SK-N-MC (cell line): ENCODE results near the gene CELF2.

Experiments used
- DNase-seq: peaks from one replicate; pipeline ENCODE4 v3.0.0-alpha.2; 2011; ENCODE audit warnings: low read depth, low spot score
- H3K27ac ChIP-seq: fragments of 200-600 bp; sonication (generic); 2 replicates; pipeline ENCODE4 v1.5.1; 2016; ENCODE audit warnings: mixed run types
- H3K36me3 ChIP-seq: fragments of 200-600 bp; sonication (generic); 2 replicates; pipeline ENCODE4 v1.6.1; 2017; ENCODE audit warnings: antibody characterized with exemption, low read length, mixed read lengths; ENCODE audit not compliant: insufficient read depth
- H3K4me3 ChIP-seq: fragments of 200-600 bp; sonication (generic); 2 replicates; pipeline ENCODE4 v1.5.1; 2016
- H3K9ac ChIP-seq: fragments of 200-600 bp; sonication (generic); 2 replicates; pipeline ENCODE4 v1.8.0; 2017; ENCODE audit warnings: mixed run types, mixed read lengths; ENCODE audit not compliant: insufficient read length
- H3K9me3 ChIP-seq: fragments of 200-600 bp; sonication (generic); 2 replicates; pipeline ENCODE4 v1.6.1; 2017; ENCODE audit warnings: low read depth, mild to moderate bottlenecking, antibody characterized with exemption, low read length, moderate library complexity, mixed read lengths
- EZH2 ChIP-seq: fragments of 200-600 bp; sonication (generic); IDR thresholded peaks from one replicate; pipeline ENCODE4 v1.6.1; 2017; ENCODE audit warnings: antibody characterized with exemption
- FOXP2 ChIP-seq: optimal IDR thresholded peaks from 2 replicates; pipeline ENCODE3; 2011; ENCODE audit warnings: mild to moderate bottlenecking, moderate library complexity; ENCODE audit not compliant: insufficient read depth; ENCODE audit errors: extremely low read length, control extremely low read depth
- POLR2AphosphoS5 ChIP-seq: IDR thresholded peaks from 2 replicates; pipeline ENCODE4 v1.6.1; 2012; ENCODE audit warnings: mild to moderate bottlenecking, low read depth, low read length, borderline replicate concordance

The CELF2 gene

GRCh38 chr10:11295492-11295891 lies 277.8 kb downstream of the CELF2 start:
- no peak for DNase-seq
- Histone ChIP-seq H3K36me3 (no peaks in the 10 kb centered on the region), H3K9ac (no peak overlapping the region), H3K27ac (no peak overlapping the region), H3K4me3 (no peak overlapping the region), H3K9me3 (no peaks in the 10 kb centered on the region)
- no peak for TF ChIP-seq POLR2AphosphoS5
- no peak for TF ChIP-seq EZH2
- no peak for TF ChIP-seq FOXP2

- TF ChIP-seq POLR2AphosphoS5 (no peak), FOXP2 (no peak), EZH2 (no peak)
- H3K9me3 ChIP-seq = no peaks in the 10 kb centered on the region
- no peak overlapping the region for H3K4me3 ChIP-seq
- H3K9ac ChIP-seq = no peak overlapping the region
- H3K36me3 ChIP-seq = no peaks in the 10 kb centered on the region
- no peak for DNase-seq
- no peak overlapping the region for H3K27ac ChIP-seq
Measured at GRCh38 chr10:11297136-11297535, 279.5 kb downstream of the CELF2 start.

DNA sequence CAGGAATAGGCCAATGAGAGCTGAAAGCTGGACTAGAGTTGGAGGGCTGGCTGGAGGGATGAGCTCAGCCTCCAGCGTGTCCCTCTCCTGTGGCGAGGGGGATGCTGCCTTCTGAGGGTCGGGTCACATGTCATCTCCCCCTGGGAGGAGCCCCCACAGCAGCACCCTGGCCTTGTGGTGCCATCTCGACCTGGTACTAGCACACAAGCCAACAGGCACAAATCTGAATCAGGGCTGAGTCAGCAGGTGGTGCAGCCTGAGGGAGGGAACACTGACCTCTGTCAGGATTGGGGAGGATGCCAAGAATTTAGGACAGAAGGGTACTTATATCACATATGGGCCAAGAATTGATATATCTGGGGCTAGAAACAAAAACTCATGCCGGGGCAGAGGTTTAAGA lies 280.4 kb downstream of the CELF2 start:
- no peak for DNase-seq
- H3K4me3 ChIP-seq = no peak overlapping the region
- no peak for TF ChIP-seq FOXP2
- TF ChIP-seq EZH2 = no peak
- TF ChIP-seq POLR2AphosphoS5 = no peak
- no peak overlapping the region for H3K27ac ChIP-seq
- no peaks in the 10 kb centered on the region for H3K9me3 ChIP-seq
- H3K36me3 ChIP-seq = no peaks in the 10 kb centered on the region
- H3K9ac ChIP-seq = no peak overlapping the region

- no peak overlapping the region for H3K4me3 ChIP-seq
- no peak overlapping the region for H3K27ac ChIP-seq
- H3K9me3 ChIP-seq = no peaks in the 10 kb centered on the region
- DNase-seq = no peak
- no peaks in the 10 kb centered on the region for H3K36me3 ChIP-seq
- TF ChIP-seq POLR2AphosphoS5 (no peak), FOXP2 (no peak), EZH2 (no peak)
- no peak overlapping the region for H3K9ac ChIP-seq
Measured at GRCh38 chr10:11299125-11299524, 281.5 kb downstream of the CELF2 start.

DNA sequence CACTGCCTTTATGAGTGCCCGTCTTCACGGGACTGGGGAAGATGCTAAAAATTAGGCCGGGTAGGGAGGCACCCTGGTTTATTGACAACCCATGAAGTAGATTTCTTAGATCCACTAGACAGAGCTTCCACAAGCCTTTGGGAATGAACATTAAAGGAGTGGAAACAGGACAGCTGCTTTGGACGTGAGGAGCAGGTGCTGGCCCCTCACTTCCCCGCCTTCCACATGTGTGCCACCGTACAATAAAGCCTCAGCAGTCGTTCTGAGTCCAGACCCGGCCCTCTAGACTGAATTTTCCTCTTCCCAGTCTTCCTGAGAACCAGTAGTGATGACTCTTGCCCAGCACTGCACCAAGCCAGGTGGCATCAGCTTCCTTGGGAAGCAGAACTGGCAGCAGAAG lies 282.4 kb downstream of the CELF2 start:
- no peak overlapping the region for H3K27ac ChIP-seq
- DNase-seq = no peak
- no peaks in the 10 kb centered on the region for H3K36me3 ChIP-seq
- H3K9ac ChIP-seq = no peak overlapping the region
- no peaks in the 10 kb centered on the region for H3K9me3 ChIP-seq
- no peak overlapping the region for H3K4me3 ChIP-seq
- TF ChIP-seq EZH2 = no peak
- no peak for TF ChIP-seq FOXP2
- TF ChIP-seq POLR2AphosphoS5 = no peak

- no peak for DNase-seq
- no peak for TF ChIP-seq EZH2
- TF ChIP-seq POLR2AphosphoS5 = no peak
- no peak for TF ChIP-seq FOXP2
- H3K9ac ChIP-seq = no peak overlapping the region
Measured at GRCh38 chr10:11300563-11300962, 282.9 kb downstream of the CELF2 start.

DNA sequence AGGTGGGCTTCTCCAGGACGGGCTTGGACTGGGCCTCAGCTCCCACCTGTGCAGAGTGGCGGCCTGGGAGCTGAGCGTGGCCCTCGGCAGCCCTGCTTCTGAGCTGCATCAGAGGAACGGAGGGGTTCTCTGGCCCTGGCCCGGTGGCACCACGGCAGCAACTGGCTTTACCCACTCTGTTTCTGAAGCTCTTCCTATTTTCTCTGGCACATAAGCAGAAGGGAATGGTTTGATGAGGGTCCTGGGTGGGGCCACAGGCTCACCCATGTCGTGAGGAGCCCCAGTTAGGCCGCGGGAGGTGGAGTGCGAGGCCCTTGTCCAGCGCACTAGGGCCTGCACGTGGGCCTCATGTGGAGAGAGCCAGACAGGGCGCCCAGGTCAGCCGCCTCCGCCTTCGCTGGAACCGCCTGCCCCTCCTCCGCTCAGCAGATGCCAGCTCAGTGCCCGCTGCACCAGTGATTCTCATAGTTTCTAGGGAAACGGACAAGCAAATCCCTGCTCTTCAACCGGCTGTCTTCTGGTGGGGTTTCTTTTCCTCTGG lies 284.0 kb downstream of the CELF2 start:
- no peak overlapping the region for H3K9ac ChIP-seq
- no peak for DNase-seq
- H3K9me3 ChIP-seq = no peaks in the 10 kb centered on the region
- no peak for TF ChIP-seq FOXP2
- no peak for TF ChIP-seq POLR2AphosphoS5
- TF ChIP-seq EZH2 = no peak
- no peaks in the 10 kb centered on the region for H3K36me3 ChIP-seq
- H3K27ac ChIP-seq = no peak overlapping the region
- H3K4me3 ChIP-seq = no peak overlapping the region

More at GRCh38 chr10:11300563-11300962, 282.9 kb downstream of the CELF2 start:
- H3K4me3 ChIP-seq = no peak overlapping the region
- no peak overlapping the region for H3K27ac ChIP-seq
- no peaks in the 10 kb centered on the region for H3K9me3 ChIP-seq
- no peaks in the 10 kb centered on the region for H3K36me3 ChIP-seq

DNA sequence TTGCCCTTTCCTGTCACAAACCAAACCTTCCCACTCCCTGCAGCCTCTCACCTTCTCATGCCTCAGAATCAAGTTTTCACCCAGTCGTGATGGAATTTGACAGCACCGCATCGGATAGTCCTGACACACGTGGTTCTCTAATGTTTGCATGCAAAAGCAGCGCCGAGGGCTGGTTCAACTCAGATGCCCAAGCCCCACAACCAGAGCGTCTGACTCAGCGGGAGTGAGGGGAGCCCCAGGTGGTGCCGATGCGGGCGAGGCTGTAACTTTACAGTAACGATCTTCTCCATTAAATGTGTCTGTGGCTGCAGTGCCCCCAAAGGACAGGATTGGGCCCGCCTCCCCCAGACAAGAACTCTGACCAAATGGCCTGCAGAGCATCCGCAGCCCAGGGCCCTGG lies 284.5 kb downstream of the CELF2 start:
- no peaks in the 10 kb centered on the region for H3K36me3 ChIP-seq
- DNase-seq = no peak
- no peak overlapping the region for H3K4me3 ChIP-seq
- TF ChIP-seq FOXP2 (no peak), POLR2AphosphoS5 (no peak), EZH2 (no peak)
- no peaks in the 10 kb centered on the region for H3K9me3 ChIP-seq
- no peak overlapping the region for H3K9ac ChIP-seq
- H3K27ac ChIP-seq = no peak overlapping the region
